AG04449 (cell line): Measurements from ENCODE around the gene SENP6.
A peak's percentile ranks its signal among the peaks of the same experiment; 100 is the strongest.

Experiments used
- CTCF ChIA-PET: fragments of 350-600 bp; formaldehyde crosslinking; extraction: SDS; loops from one replicate; lab custom pipeline; 2021; ENCODE audit warnings: antibody characterized with exemption; lab: Yijun Ruan, JAX
- POLR2A ChIA-PET: fragments of 400-600, 350-600 bp; formaldehyde crosslinking; extraction: SDS; loops from one replicate; lab custom pipeline; 2020; ENCODE audit warnings: antibody characterized with exemption, inconsistent platforms; lab: Yijun Ruan, JAX
- DNase-seq: peaks from one replicate; pipeline ENCODE4 v3.0.0-alpha.2; 2010; ENCODE audit warnings: low read depth, low spot score
- H3K4me3 ChIP-seq: 2 replicates; pipeline ENCODE4 v1.5.1; 2011; ENCODE audit warnings: low read depth, mild to moderate bottlenecking, control low read depth, low read length
- TF ChIP-seq, protein P1 (sequence below): IDR thresholded peaks from one replicate; pipeline ENCODE4 v1.5.1; 2011; ENCODE audit warnings: mild to moderate bottlenecking, moderate library complexity, low read length, control low read depth, inconsistent platforms; ENCODE audit not compliant: insufficient read depth; ENCODE audit errors: missing control alignments

The SENP6 gene, protein sequence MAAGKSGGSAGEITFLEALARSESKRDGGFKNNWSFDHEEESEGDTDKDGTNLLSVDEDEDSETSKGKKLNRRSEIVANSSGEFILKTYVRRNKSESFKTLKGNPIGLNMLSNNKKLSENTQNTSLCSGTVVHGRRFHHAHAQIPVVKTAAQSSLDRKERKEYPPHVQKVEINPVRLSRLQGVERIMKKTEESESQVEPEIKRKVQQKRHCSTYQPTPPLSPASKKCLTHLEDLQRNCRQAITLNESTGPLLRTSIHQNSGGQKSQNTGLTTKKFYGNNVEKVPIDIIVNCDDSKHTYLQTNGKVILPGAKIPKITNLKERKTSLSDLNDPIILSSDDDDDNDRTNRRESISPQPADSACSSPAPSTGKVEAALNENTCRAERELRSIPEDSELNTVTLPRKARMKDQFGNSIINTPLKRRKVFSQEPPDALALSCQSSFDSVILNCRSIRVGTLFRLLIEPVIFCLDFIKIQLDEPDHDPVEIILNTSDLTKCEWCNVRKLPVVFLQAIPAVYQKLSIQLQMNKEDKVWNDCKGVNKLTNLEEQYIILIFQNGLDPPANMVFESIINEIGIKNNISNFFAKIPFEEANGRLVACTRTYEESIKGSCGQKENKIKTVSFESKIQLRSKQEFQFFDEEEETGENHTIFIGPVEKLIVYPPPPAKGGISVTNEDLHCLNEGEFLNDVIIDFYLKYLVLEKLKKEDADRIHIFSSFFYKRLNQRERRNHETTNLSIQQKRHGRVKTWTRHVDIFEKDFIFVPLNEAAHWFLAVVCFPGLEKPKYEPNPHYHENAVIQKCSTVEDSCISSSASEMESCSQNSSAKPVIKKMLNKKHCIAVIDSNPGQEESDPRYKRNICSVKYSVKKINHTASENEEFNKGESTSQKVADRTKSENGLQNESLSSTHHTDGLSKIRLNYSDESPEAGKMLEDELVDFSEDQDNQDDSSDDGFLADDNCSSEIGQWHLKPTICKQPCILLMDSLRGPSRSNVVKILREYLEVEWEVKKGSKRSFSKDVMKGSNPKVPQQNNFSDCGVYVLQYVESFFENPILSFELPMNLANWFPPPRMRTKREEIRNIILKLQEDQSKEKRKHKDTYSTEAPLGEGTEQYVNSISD

DNA sequence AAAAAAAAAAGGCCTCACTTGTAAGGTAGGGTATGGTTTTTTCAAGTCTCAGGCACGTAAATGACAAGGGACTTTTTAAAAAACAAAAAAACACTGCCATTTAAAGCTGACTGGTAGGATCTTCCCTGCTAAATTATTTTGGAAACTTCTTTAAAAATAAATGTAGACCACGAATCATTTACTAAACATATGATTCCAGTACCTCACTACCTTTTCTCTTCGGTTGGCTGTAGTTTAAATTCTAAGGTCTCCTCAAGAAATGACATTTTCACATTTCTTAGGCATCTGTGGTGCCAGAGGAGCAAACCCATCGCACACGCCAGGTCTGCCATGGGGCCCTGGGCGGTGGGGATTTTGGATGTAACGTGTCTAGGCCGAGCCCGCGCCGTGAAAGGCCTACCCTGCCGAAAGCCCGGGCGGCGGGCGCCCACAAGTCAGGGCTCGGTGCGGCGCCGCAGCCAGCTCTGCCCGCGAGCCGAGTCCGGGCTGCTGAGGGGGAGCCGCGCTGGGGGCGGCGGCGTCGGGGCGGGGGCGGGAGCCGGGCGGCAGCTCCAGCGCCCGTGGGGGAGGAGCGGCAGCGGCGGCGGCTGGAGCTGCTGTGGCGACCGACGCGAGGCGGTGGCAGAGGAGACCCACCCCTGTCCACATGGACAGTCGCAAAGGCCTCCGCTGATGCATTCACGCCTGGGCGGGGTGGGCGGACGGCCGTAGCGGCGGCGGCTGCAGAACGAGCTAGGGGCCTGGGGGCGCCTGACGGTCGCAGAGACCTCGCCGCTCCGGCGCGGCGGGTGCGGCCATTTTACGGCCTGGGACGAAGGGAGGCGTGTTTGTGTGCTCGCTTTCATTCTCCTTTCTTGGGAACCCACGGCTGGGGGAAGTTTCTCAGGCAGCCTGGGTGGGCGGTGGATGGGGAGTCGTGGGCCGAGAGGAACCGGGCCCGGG lies at the start of gene SENP6:
Gene SENP6, plus strand, starts transcription at position 577 of the 942 bp plus-strand sequence. CDS start 645 bp downstream, outside the sequence.
- DNase-seq, result no peak
- H3K4me3 ChIP-seq, result peak within 1 kb of the TSS; percentile 80
- POLR2A ChIA-PET, result interaction anchor here (0.6 kb wide), 1 partner anchor 353 kb away, joined by 3 read pairs; no protein-coding TSS in a partner anchor
- CTCF ChIA-PET, result interaction anchor here (0.7 kb wide), 1 partner anchor 73 kb away, joined by 3 read pairs; no protein-coding TSS in a partner anchor
- TF ChIP-seq, protein P1, sequence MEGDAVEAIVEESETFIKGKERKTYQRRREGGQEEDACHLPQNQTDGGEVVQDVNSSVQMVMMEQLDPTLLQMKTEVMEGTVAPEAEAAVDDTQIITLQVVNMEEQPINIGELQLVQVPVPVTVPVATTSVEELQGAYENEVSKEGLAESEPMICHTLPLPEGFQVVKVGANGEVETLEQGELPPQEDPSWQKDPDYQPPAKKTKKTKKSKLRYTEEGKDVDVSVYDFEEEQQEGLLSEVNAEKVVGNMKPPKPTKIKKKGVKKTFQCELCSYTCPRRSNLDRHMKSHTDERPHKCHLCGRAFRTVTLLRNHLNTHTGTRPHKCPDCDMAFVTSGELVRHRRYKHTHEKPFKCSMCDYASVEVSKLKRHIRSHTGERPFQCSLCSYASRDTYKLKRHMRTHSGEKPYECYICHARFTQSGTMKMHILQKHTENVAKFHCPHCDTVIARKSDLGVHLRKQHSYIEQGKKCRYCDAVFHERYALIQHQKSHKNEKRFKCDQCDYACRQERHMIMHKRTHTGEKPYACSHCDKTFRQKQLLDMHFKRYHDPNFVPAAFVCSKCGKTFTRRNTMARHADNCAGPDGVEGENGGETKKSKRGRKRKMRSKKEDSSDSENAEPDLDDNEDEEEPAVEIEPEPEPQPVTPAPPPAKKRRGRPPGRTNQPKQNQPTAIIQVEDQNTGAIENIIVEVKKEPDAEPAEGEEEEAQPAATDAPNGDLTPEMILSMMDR, result no peak

DNA sequence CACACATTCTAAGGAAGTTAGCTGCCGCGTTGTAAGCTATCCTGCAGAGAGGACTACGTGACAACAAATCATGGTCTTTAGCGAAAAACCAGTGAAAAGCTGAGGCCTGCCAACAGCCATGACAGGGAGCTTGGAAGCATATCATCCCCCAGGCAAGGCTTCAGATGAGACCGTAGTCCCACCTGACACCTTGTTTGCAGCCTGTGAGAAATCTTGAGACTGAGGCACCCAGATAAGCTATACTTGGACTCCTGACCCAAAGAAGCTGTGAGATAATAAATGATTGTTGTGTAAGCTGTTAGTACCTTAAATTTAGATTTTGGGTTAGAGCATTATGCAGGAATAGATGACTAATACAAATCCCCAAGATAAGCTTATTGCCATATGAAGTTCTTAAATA lies 45.4 kb upstream of the SENP6 start:
- CTCF ChIA-PET, result interaction anchor here (1.0 to 1.8 kb wide), 6 partner anchors 10 to 290 kb away, joined by 3 to 7 read pairs (median 4); no protein-coding TSS in a partner anchor
- POLR2A ChIA-PET, result no interaction called here
- DNase-seq, result no peak
- TF ChIP-seq, protein P1, result no peak
- H3K4me3 ChIP-seq, result no peak overlapping the region

DNA sequence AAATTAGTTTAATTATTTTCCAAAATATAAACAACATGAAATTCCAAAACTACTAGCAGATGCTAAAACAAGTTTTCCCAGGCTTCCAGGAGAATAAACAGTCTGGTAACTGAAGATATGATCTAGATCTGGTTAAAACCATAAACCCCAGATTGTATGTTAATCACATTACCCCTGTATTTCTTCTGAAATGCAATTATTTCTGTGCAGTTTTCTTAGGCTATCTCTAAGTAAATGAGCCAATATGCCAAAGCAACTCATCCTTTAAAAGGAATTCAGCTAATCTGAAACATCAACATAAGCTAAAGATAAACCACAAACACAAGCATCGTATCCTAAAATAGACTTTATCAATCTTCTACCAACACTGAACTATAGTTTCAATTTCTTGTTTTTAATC lies 44.6 kb upstream of the SENP6 start:
- ChIA-PET CTCF (interaction anchor here (1.0 to 1.8 kb wide), 2 partner anchors 11 to 259 kb away, joined by 3 to 7 read pairs; no protein-coding TSS in a partner anchor), POLR2A (no interaction called here)
- TF ChIP-seq, protein P1, result no peak
- no peak overlapping the region for H3K4me3 ChIP-seq
- no peak for DNase-seq

DNA sequence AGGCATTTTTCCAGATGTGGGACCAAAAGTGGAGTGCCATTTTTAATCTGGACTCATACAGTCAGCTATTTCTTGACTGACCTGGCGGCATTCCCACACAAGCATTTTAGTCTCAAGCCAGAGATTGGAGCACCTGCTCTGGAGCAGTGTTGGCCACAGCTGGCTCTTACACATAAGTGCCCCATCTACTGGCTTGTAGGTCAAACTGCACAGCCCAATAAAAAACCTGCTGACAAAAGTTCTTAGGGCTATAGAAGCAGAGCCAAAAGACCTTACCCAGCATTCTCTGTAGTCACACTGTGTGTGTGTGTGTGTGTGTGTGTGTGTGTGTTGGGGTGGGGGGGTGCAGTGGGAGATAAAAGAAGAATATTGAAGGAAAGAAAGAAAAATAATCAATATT lies 38.6 kb upstream of the SENP6 start:
- ChIA-PET CTCF (interaction anchor here (0.9 to 1.8 kb wide), 5 partner anchors 8 to 323 kb away, joined by 3 to 6 read pairs (median 3); no protein-coding TSS in a partner anchor), POLR2A (no interaction called here)
- TF ChIP-seq, protein P1, result peak; percentile 39
- H3K4me3 ChIP-seq, result no peak overlapping the region
- DNase-seq, result no peak

DNA sequence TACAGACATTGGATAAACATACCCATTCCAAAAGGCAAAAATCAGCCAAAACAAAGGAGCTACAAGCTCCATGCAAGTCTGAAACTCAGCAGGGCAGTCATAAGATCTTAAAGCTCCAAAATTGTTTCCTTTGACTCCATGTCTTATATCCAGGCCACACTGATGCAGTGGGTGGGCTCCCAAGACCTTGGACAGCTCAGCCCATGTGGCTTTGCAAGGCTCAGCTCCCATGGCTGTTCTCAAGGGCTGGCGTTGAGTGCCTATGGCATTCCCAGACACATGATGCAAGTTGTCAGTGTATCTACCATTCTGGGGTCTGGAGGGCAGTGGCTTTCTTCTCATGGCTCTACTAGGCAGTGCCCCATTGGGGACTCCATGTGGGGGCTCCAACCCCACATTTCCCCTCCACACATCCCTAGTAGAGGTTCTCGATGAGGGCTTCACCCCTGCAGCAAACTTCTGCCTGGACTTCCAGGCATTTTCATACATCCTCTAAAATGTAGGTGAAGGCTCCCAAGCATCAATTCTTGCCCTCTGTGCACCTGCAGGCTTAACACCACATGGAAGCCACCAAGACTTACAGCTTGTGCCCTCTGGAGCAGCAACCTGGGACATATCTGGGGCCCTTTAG lies 35.4 kb upstream of the SENP6 start:
- CTCF ChIA-PET, result no interaction called here
- TF ChIP-seq, protein P1, result no peak
- no peak overlapping the region for H3K4me3 ChIP-seq
- no peak for DNase-seq
- POLR2A ChIA-PET, result no interaction called here
